Gastroesophageal sphincter (tissue), 4 donors: ENCODE results near the gene ARHGAP1. TPM values are rescaled to one million over a fixed set of nuclear protein-coding genes. Genes with fewer than 3 reads are reported as not detected.

Source experiments
- ATAC-seq: fragments of 150-250 bp; one replicate; pipeline ENCODE4 v1.9.1; 2016; ENCODE audit warnings: mild to moderate bottlenecking, moderate library complexity
- H3K27ac ChIP-seq, 4 donors: fragments of 200-600 bp; sonication (generic) in 3 of 4; 1 replicate in 3 of 4; 2 replicates in 1 of 4; pipeline ENCODE4 v1.5.1; 2016 to 2019
- H3K27me3 ChIP-seq: fragments of 200-600 bp; sonication (generic); one replicate; pipeline ENCODE4 v1.5.1; 2019
- H3K36me3 ChIP-seq, 2 donors: fragments of 200-600 bp; sonication (generic); one replicate each; pipeline ENCODE4 v1.5.1; 2019; ENCODE audit warnings: control low read depth in 1 of 2
- H3K4me1 ChIP-seq, 3 donors: fragments of 200-600 bp; sonication (generic); 1 replicate in 2 of 3; 2 replicates in 1 of 3; pipeline ENCODE4 v1.5.1; 2016 to 2019; ENCODE audit warnings: control low read depth in 2 of 3
- H3K4me3 ChIP-seq, 2 donors: fragments of 200-600 bp; sonication (generic); one replicate each; pipeline ENCODE4 v1.5.1; 2019; ENCODE audit warnings: mild to moderate bottlenecking in 1 of 2, moderate library complexity in 1 of 2
- H3K9me3 ChIP-seq, 3 donors: fragments of 200-600 bp; sonication (generic); one replicate each; pipeline ENCODE4 v1.5.1; 2017 to 2019; ENCODE audit warnings: control low read depth in 2 of 3
- CTCF ChIP-seq, 4 experiments: fragments of 200-600 bp in 2 of 4; fragments of 450-650 bp in 2 of 4; sonication (generic) in 1 of 4; IDR thresholded peaks; one replicate each; pipeline ENCODE4 v1.5.1; 2017 to 2019; ENCODE audit warnings: antibody characterized with exemption in 4 of 4, mild to moderate bottlenecking in 2 of 4, moderate library complexity in 2 of 4
- EP300 ChIP-seq: sonication (generic); formaldehyde crosslinking; IDR thresholded peaks from one replicate; pipeline ENCODE4 v1.6.1; 2017; ENCODE audit warnings: antibody characterized with exemption, mild to moderate bottlenecking
- POLR2A ChIP-seq, 2 donors: fragments of 450-650 bp; IDR thresholded peaks; one replicate each; pipeline ENCODE4 v1.6.1; 2017; ENCODE audit warnings: antibody characterized with exemption in 2 of 2, mild to moderate bottlenecking in 2 of 2, moderate library complexity in 1 of 2
- POLR2AphosphoS5 ChIP-seq: sonication (generic); formaldehyde crosslinking; IDR thresholded peaks from one replicate; pipeline ENCODE4 v1.6.1; 2017; ENCODE audit warnings: antibody characterized with exemption
- WGBS, 2 donors: methylation state at CpG; one replicate each; pipeline ENCODE4 v1.1.5; 2018; ENCODE audit warnings: low coverage in 1 of 2; 5-methylcytosine and 5-hydroxymethylcytosine counted together
- total RNA-seq, 4 donors: library from RNA; depleted of rRNA; stranded (reverse); fragments of >200 nt; gene quantifications; one replicate each; pipeline ENCODE4 v1.1.0, GENCODE V29; 2016

The ARHGAP1 gene
- total RNA-seq, 4 donors from 2014 or later, result 57.3 to 105 (median 64.0) TPM

GRCh38 chr11:46694072-46694471, 6.3 kb downstream of the ARHGAP1 start:
- Histone ChIP-seq H3K4me3 (no peak overlapping the region), H3K4me1 (peaks cover 0 to 54% (median 37%) of the 10 kb centered on the region in 3 donors), H3K9me3 (no peaks in the 10 kb centered on the region), H3K27me3 (no peaks in the 10 kb centered on the region), H3K36me3 (peaks cover 0 to 80% of the 10 kb centered on the region in 2 donors), H3K27ac (peak overlapping the region in 3 of 4 donors; percentile 48 to 62 (median 50))
- TF ChIP-seq POLR2AphosphoS5 (no peak), EP300 (no peak), POLR2A (IDR thresholded peaks at IDR 0.05) (no peak), CTCF (IDR thresholded peaks at IDR 0.05) (no peak)
- 100% methylated on average over 1 of the region's 6 CpGs; no CpG with 5 or more reads in 1 of the 2 donors for WGBS, 2 donors
- peak; percentile 14 for ATAC-seq

- Histone ChIP-seq H3K36me3 (peaks cover 0 to 85% of the 10 kb centered on the region in 2 donors), H3K9me3 (no peaks in the 10 kb centered on the region), H3K27me3 (no peaks in the 10 kb centered on the region), H3K4me1 (peaks cover 0 to 49% (median 33%) of the 10 kb centered on the region in 3 donors), H3K4me3 (no peak overlapping the region), H3K27ac (peak overlapping the region in 3 of 4 donors; percentile 48 to 62 (median 50))
- TF ChIP-seq POLR2AphosphoS5 (no peak), EP300 (no peak), CTCF (IDR thresholded peaks at IDR 0.05) (no peak), POLR2A (IDR thresholded peaks at IDR 0.05) (no peak)
- ATAC-seq, result peak; percentile 60
- WGBS, 2 donors, result 52% methylated on average over 2 of the region's 2 CpGs; no CpG with 5 or more reads in 1 of the 2 donors
Measured at GRCh38 chr11:46693597-46694012, 6.8 kb downstream of the ARHGAP1 start.

GRCh38 chr11:46692450-46692849, 8.0 kb downstream of the ARHGAP1 start:
- no peak overlapping the region for H3K4me3 ChIP-seq
- ATAC-seq, result no peak
- no peak overlapping the region for H3K27ac ChIP-seq
- TF ChIP-seq CTCF (IDR thresholded peaks at IDR 0.05), result no peak
- no peak for TF ChIP-seq POLR2A (IDR thresholded peaks at IDR 0.05)
- no peak for TF ChIP-seq POLR2AphosphoS5
- no peak for TF ChIP-seq EP300
- WGBS, 2 donors, result 93% methylated on average over 3 of the region's 4 CpGs; no CpG with 5 or more reads in 1 of the 2 donors
- H3K27me3 ChIP-seq, result no peaks in the 10 kb centered on the region
- H3K9me3 ChIP-seq, result no peaks in the 10 kb centered on the region
- H3K4me1 ChIP-seq, result peaks cover 0 to 48% (median 27%) of the 10 kb centered on the region in 3 donors
- peaks cover 0 to 96% of the 10 kb centered on the region in 2 donors for H3K36me3 ChIP-seq

GRCh38 chr11:46690702-46691101, 9.7 kb downstream of the ARHGAP1 start:
- H3K27ac ChIP-seq, result no peak overlapping the region
- H3K27me3 ChIP-seq, result no peaks in the 10 kb centered on the region
- H3K4me1 ChIP-seq, result peaks cover 0 to 40% (median 11%) of the 10 kb centered on the region in 3 donors
- no peak for ATAC-seq
- H3K36me3 ChIP-seq, result peaks cover 0 to 100% of the 10 kb centered on the region in 2 donors
- H3K9me3 ChIP-seq, result no peaks in the 10 kb centered on the region
- WGBS, 2 donors, result 89 to 100% methylated on average over 1 of the region's 1 CpG
- no peak overlapping the region for H3K4me3 ChIP-seq
- TF ChIP-seq EP300 (no peak), POLR2AphosphoS5 (no peak), POLR2A (IDR thresholded peaks at IDR 0.05) (no peak), CTCF (IDR thresholded peaks at IDR 0.05) (no peak)
